GM21825 (cell line): ENCODE measurements around the gene USP54.
"Not testable (repeated sequence)": the region's sequence is repeated elsewhere in the genome, so short reads cannot be mapped to it uniquely, and the experiment has no call there.

ENCODE experiments used
- ATAC-seq: cut with Tn5 transposase; IDR thresholded peaks from one replicate; pipeline ENCODE4 v1.9.1; 2021; ENCODE audit warnings: mild to moderate bottlenecking, moderate library complexity; ENCODE audit not compliant: unreplicated experiment

Gene USP54

GRCh38 chr10:73588656-73589055 lies 2.5 kb downstream of the USP54 start:
- ATAC-seq: no peak

- no peak for ATAC-seq
Observed at GRCh38 chr10:73586583-73586984, 4.6 kb downstream of the USP54 start.

GRCh38 chr10:73585327-73585726 lies 5.8 kb downstream of the USP54 start:
- ATAC-seq: no peak

GRCh38 chr10:73584737-73585136 lies 6.4 kb downstream of the USP54 start:
- no peak for ATAC-seq

- no peak for ATAC-seq
Observed at GRCh38 chr10:73581918-73582317, 9.2 kb downstream of the USP54 start.

GRCh38 chr10:73578927-73579326 lies 12.2 kb downstream of the USP54 start:
- ATAC-seq: not testable (repeated sequence)

- ATAC-seq: no peak
Observed at GRCh38 chr10:73577788-73578187, 13.4 kb downstream of the USP54 start.

GRCh38 chr10:73576890-73577591 lies 14.1 kb downstream of the USP54 start:
- no peak for ATAC-seq

GRCh38 chr10:73576178-73576889 lies 14.8 kb downstream of the USP54 start:
- ATAC-seq: no peak

GRCh38 chr10:73567025-73567424 lies 24.1 kb downstream of the USP54 start:
- ATAC-seq: not testable (repeated sequence)

- no peak for ATAC-seq
Observed at GRCh38 chr10:73561192-73561591, 29.9 kb downstream of the USP54 start.

- no peak for ATAC-seq
Observed at GRCh38 chr10:73559590-73559989, 31.6 kb downstream of the USP54 start.

- ATAC-seq: no peak
Observed at GRCh38 chr10:73556855-73557254, 34.3 kb downstream of the USP54 start.

- no peak for ATAC-seq
Observed at GRCh38 chr10:73554721-73555120, 36.4 kb downstream of the USP54 start.

- ATAC-seq: no peak
Observed at GRCh38 chr10:73553761-73554160, 37.4 kb downstream of the USP54 start.

GRCh38 chr10:73552819-73553715 lies 38.1 kb downstream of the USP54 start:
- no peak for ATAC-seq

GRCh38 chr10:73551515-73551914 lies 39.6 kb downstream of the USP54 start:
- no peak for ATAC-seq

- ATAC-seq: no peak
Observed at GRCh38 chr10:73545357-73545756, 45.8 kb downstream of the USP54 start.

GRCh38 chr10:73537709-73538108 lies 53.4 kb downstream of the USP54 start:
- no peak for ATAC-seq

- ATAC-seq: no peak
Observed at GRCh38 chr10:73537288-73537687, 53.9 kb downstream of the USP54 start.

GRCh38 chr10:73534857-73535256 lies 56.3 kb downstream of the USP54 start:
- no peak for ATAC-seq
